Activated CD4-positive, alpha-beta T cell treated with anti-CD3 and anti-CD28 coated beads, Interleukin-2, amount 50 U/mL, for 24 hours (primary cell): Measurements from ENCODE around the gene AATK.
"Not testable (repeated sequence)": the region's sequence is repeated elsewhere in the genome, so short reads cannot be mapped to it uniquely, and the experiment has no call there.

Experiments
- DNase-seq, 2 donors: peaks; one replicate each; pipeline ENCODE4 v3.0.0-alpha.2; 2020; ENCODE audit warnings: low read depth in 1 of 2, low spot score in 1 of 2

Gene AATK

GRCh38 chr17:81095383-81095762, 70.6 kb downstream of the AATK start:
- DNase-seq, result no peak

GRCh38 chr17:81094509-81095382, 71.3 kb downstream of the AATK start:
- DNase-seq, result peak; percentile 71 to 79

GRCh38 chr17:81093619-81094508, 72.2 kb downstream of the AATK start:
- no peak for DNase-seq

- DNase-seq, result no peak
Observed at GRCh38 chr17:81092518-81093095, 73.4 kb downstream of the AATK start.

- no peak for DNase-seq
Observed at GRCh38 chr17:81091774-81092517, 74.1 kb downstream of the AATK start.

GRCh38 chr17:81091154-81091553, 74.9 kb downstream of the AATK start:
- no peak for DNase-seq

GRCh38 chr17:81090361-81091136, 75.5 kb downstream of the AATK start:
- DNase-seq, result no peak

GRCh38 chr17:81086789-81087551, 79.1 kb downstream of the AATK start:
- no peak for DNase-seq

GRCh38 chr17:81085420-81085911, 80.6 kb downstream of the AATK start:
- no peak for DNase-seq

GRCh38 chr17:81084680-81085419, 81.2 kb downstream of the AATK start:
- no peak for DNase-seq

- no peak for DNase-seq
Observed at GRCh38 chr17:81083125-81083765, 82.8 kb downstream of the AATK start.

GRCh38 chr17:81082177-81083073, 83.6 kb downstream of the AATK start:
- DNase-seq, result no peak

GRCh38 chr17:81081222-81082176, 84.5 kb downstream of the AATK start:
- no peak for DNase-seq

- no peak for DNase-seq
Observed at GRCh38 chr17:81080019-81080418, 86.0 kb downstream of the AATK start.

- DNase-seq, result not testable (repeated sequence)
Observed at GRCh38 chr17:81078026-81078913, 87.8 kb downstream of the AATK start.
